Measurements from ENCODE around the gene RUVBL1.

Gene RUVBL1

GRCh38 chr3:128062033-128062745, 61.4 kb downstream of the RUVBL1 start:
- H3K4me3 ChIP-seq (ENCODE audit: low read depth in 1 of 2, low read length in 2 of 2) = no peak overlapping the region
- H3K36me3 ChIP-seq (ENCODE audit: control insufficient read depth in 1 of 2, insufficient read depth in 2 of 2, low read length in 2 of 2) = peaks cover 72 to 76% of the 10 kb centered on the region in 2 donors
- no peaks in the 10 kb centered on the region for H3K27me3 ChIP-seq (ENCODE audit: low read depth, low read length)
- H3K4me1 ChIP-seq (ENCODE audit: control insufficient read depth in 1 of 2, insufficient read depth in 2 of 2, low read length in 2 of 2) = no peaks in the 10 kb centered on the region
- no peak overlapping the region for H3K27ac ChIP-seq (ENCODE audit: low read length)
- no peaks in the 10 kb centered on the region for H3K9me3 ChIP-seq (ENCODE audit: control insufficient read depth in 1 of 2, low read length in 2 of 2)

DNA sequence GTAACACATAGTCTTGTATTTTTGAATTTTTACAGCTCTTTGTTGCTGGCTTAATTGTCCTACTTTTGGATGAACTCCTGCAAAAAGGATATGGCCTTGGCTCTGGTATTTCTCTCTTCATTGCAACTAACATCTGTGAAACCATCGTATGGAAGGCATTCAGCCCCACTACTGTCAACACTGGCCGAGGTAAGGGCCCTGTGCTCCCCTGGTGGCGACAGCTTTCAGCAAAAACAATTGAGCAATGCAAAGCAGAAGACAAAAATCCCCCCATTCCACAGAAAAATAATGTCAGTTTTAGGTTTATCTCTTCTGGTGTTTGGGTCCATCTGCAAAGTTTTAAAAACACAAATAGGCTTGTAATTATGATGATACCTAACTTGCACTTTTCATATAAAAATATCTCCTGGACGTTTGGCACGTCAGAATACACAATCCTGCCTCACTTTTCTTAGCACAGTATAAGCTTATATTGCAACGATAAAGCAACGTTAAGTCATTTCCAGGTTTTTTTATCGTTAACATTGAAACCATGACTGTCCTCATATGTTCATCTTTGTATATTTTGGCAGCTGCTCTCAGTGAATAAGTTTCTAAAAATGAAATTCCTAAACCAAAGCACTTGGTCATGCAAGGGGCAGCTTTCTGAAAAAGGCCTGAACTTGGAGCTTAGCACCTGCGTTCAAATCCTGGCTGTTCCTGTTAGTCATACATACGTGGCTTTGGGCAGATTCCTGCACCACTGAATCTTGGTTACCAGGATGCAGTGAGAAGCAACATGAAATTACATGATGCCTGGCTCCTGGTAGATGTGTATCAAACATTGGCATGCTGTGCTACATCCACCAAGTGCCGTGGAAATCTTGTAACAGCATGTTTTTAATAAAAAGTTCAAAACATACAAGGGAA, 62.9 kb downstream of the RUVBL1 start:
- Histone ChIP-seq H3K9me3 (ENCODE audit: control insufficient read depth in 1 of 2, low read length in 2 of 2) (no peaks in the 10 kb centered on the region), H3K4me3 (ENCODE audit: low read depth in 1 of 2, low read length in 2 of 2) (no peak overlapping the region), H3K36me3 (ENCODE audit: control insufficient read depth in 1 of 2, insufficient read depth in 2 of 2, low read length in 2 of 2) (peaks cover 71 to 72% of the 10 kb centered on the region in 2 donors), H3K27me3 (ENCODE audit: low read depth, low read length) (no peaks in the 10 kb centered on the region), H3K4me1 (ENCODE audit: control insufficient read depth in 1 of 2, insufficient read depth in 2 of 2, low read length in 2 of 2) (no peaks in the 10 kb centered on the region), H3K27ac (ENCODE audit: low read length) (no peak overlapping the region)

GRCh38 chr3:128056258-128056657, 67.4 kb downstream of the RUVBL1 start:
- no peaks in the 10 kb centered on the region for H3K9me3 ChIP-seq (ENCODE audit: control insufficient read depth in 1 of 2, low read length in 2 of 2)
- H3K36me3 ChIP-seq (ENCODE audit: control insufficient read depth in 1 of 2, insufficient read depth in 2 of 2, low read length in 2 of 2) = peaks cover 47 to 55% of the 10 kb centered on the region in 2 donors
- H3K27ac ChIP-seq (ENCODE audit: low read length) = no peak overlapping the region
- no peaks in the 10 kb centered on the region for H3K27me3 ChIP-seq (ENCODE audit: low read depth, low read length)
- no peak overlapping the region for H3K4me3 ChIP-seq (ENCODE audit: low read depth in 1 of 2, low read length in 2 of 2)
- peaks cover 20 to 26% of the 10 kb centered on the region in 2 donors for H3K4me1 ChIP-seq (ENCODE audit: control insufficient read depth in 1 of 2, insufficient read depth in 2 of 2, low read length in 2 of 2)

GRCh38 chr3:128054367-128054766, 69.2 kb downstream of the RUVBL1 start:
- peaks cover 24 to 29% of the 10 kb centered on the region in 2 donors for H3K4me1 ChIP-seq (ENCODE audit: control insufficient read depth in 1 of 2, insufficient read depth in 2 of 2, low read length in 2 of 2)
- no peaks in the 10 kb centered on the region for H3K27me3 ChIP-seq (ENCODE audit: low read depth, low read length)
- H3K27ac ChIP-seq (ENCODE audit: low read length) = no peak overlapping the region
- H3K36me3 ChIP-seq (ENCODE audit: control insufficient read depth in 1 of 2, insufficient read depth in 2 of 2, low read length in 2 of 2) = peaks cover 28 to 36% of the 10 kb centered on the region in 2 donors
- H3K9me3 ChIP-seq (ENCODE audit: control insufficient read depth in 1 of 2, low read length in 2 of 2) = no peaks in the 10 kb centered on the region
- H3K4me3 ChIP-seq (ENCODE audit: low read depth in 1 of 2, low read length in 2 of 2) = peak overlapping the region; percentile 7 to 100

DNA sequence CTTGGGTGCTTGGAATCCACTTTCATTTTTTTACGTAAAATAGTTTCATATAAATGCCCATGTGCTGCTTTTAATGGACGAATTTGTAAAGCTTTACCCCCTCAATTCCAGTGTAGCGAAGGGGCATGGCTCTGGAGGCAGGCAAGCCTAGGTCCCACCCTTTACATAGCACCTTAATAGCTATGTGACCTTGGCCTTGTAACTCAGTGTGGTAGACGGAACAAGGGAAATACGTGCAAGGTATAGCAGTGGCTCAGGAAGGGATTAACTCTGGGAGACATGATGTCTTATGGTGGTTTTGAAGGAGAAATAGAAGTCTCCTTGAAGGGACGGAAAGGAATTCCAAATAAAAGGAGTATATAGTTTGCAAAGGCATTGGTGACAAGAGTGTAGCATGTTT, 70.0 kb downstream of the RUVBL1 start:
- Histone ChIP-seq H3K4me3 (ENCODE audit: low read depth in 1 of 2, low read length in 2 of 2) (peak overlapping the region; percentile 96 to 100), H3K27ac (ENCODE audit: low read length) (peak overlapping the region; percentile 97), H3K36me3 (ENCODE audit: control insufficient read depth in 1 of 2, insufficient read depth in 2 of 2, low read length in 2 of 2) (peaks cover 24 to 33% of the 10 kb centered on the region in 2 donors), H3K27me3 (ENCODE audit: low read depth, low read length) (no peaks in the 10 kb centered on the region), H3K4me1 (ENCODE audit: control insufficient read depth in 1 of 2, insufficient read depth in 2 of 2, low read length in 2 of 2) (peaks cover 24 to 29% of the 10 kb centered on the region in 2 donors), H3K9me3 (ENCODE audit: control insufficient read depth in 1 of 2, low read length in 2 of 2) (no peaks in the 10 kb centered on the region)

- Histone ChIP-seq H3K4me3 (ENCODE audit: low read depth in 1 of 2, low read length in 2 of 2) (peak overlapping the region; percentile 96 to 100), H3K36me3 (ENCODE audit: control insufficient read depth in 1 of 2, insufficient read depth in 2 of 2, low read length in 2 of 2) (peaks cover 21 to 33% of the 10 kb centered on the region in 2 donors), H3K9me3 (ENCODE audit: control insufficient read depth in 1 of 2, low read length in 2 of 2) (no peaks in the 10 kb centered on the region), H3K4me1 (ENCODE audit: control insufficient read depth in 1 of 2, insufficient read depth in 2 of 2, low read length in 2 of 2) (peaks cover 24 to 29% of the 10 kb centered on the region in 2 donors), H3K27ac (ENCODE audit: low read length) (peak overlapping the region; percentile 97), H3K27me3 (ENCODE audit: low read depth, low read length) (no peaks in the 10 kb centered on the region)
Observed at GRCh38 chr3:128052595-128053351, 70.8 kb downstream of the RUVBL1 start.

DNA sequence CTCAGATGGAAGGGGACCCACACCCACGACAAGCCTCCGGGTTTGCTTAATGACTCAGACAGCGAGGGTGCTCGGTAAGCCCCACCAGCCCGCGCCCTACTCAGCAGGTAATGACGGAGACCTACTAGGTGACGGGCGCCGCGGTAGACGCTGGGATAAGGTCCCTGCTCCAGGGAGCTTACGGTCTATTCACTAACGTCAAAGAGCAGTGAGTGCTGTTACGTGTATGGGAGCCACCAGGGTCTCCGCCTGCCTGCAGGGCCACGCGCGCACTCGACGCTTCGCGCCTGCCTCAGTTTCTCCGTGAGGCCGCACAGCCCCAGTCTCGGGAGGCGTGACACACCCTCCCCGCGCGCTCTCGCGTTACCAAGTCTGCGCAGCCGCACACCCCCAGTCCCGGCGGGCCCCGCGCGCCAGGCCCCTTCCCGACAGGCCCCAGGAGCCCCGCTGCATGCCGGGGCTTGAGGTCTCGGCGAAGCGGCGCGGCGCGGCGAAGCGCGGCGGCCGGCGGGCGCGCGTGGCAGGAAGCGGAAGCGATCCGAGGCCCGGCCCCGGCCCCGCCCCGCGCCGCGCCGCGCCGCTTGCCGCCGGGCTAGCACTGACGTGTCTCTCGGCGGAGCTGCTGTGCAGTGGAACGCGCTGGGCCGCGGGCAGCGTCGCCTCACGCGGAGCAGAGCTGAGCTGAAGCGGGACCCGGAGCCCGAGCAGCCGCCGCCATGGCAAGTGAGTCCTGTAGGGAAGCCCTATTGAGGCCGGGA, 71.6 kb downstream of the RUVBL1 start, which contains the start of gene SEC61A1:
Gene SEC61A1, plus strand, starts transcription at position 601 of the 758 bp plus-strand sequence. Its CDS starts 116 bp downstream, at position 717.
- Histone ChIP-seq H3K4me1 (ENCODE audit: control insufficient read depth in 1 of 2, insufficient read depth in 2 of 2, low read length in 2 of 2) (peaks cover 24 to 29% of the 10 kb centered on the region in 2 donors), H3K4me3 (ENCODE audit: low read depth in 1 of 2, low read length in 2 of 2) (peak within 1 kb of the TSS; percentile 96 to 100), H3K27ac (ENCODE audit: low read length) (peak within 1 kb of the TSS; percentile 97), H3K27me3 (ENCODE audit: low read depth, low read length) (no peaks in the 10 kb centered on the region), H3K9me3 (ENCODE audit: control insufficient read depth in 1 of 2, low read length in 2 of 2) (no peaks in the 10 kb centered on the region), H3K36me3 (ENCODE audit: control insufficient read depth in 1 of 2, insufficient read depth in 2 of 2, low read length in 2 of 2) (peaks cover 17 to 29% of the 10 kb centered on the region in 2 donors)

GRCh38 chr3:128051459-128051836, 72.2 kb downstream of the RUVBL1 start:
- H3K9me3 ChIP-seq (ENCODE audit: control insufficient read depth in 1 of 2, low read length in 2 of 2) = no peaks in the 10 kb centered on the region
- H3K36me3 ChIP-seq (ENCODE audit: control insufficient read depth in 1 of 2, insufficient read depth in 2 of 2, low read length in 2 of 2) = peaks cover 15 to 28% of the 10 kb centered on the region in 2 donors
- H3K27me3 ChIP-seq (ENCODE audit: low read depth, low read length) = no peaks in the 10 kb centered on the region
- peak overlapping the region; percentile 86 to 96 for H3K4me3 ChIP-seq (ENCODE audit: low read depth in 1 of 2, low read length in 2 of 2)
- H3K4me1 ChIP-seq (ENCODE audit: control insufficient read depth in 1 of 2, insufficient read depth in 2 of 2, low read length in 2 of 2) = peaks cover 24 to 29% of the 10 kb centered on the region in 2 donors
- H3K27ac ChIP-seq (ENCODE audit: low read length) = peak overlapping the region; percentile 68

- H3K9me3 ChIP-seq (ENCODE audit: control insufficient read depth in 1 of 2, low read length in 2 of 2) = no peaks in the 10 kb centered on the region
- no peak overlapping the region for H3K27ac ChIP-seq (ENCODE audit: low read length)
- H3K36me3 ChIP-seq (ENCODE audit: control insufficient read depth in 1 of 2, insufficient read depth in 2 of 2, low read length in 2 of 2) = peaks cover 10 to 20% of the 10 kb centered on the region in 2 donors
- H3K4me1 ChIP-seq (ENCODE audit: control insufficient read depth in 1 of 2, insufficient read depth in 2 of 2, low read length in 2 of 2) = peaks cover 24 to 29% of the 10 kb centered on the region in 2 donors
- no peak overlapping the region for H3K4me3 ChIP-seq (ENCODE audit: low read depth in 1 of 2, low read length in 2 of 2)
- no peaks in the 10 kb centered on the region for H3K27me3 ChIP-seq (ENCODE audit: low read depth, low read length)
Observed at GRCh38 chr3:128050597-128050996, 73.0 kb downstream of the RUVBL1 start.

DNA sequence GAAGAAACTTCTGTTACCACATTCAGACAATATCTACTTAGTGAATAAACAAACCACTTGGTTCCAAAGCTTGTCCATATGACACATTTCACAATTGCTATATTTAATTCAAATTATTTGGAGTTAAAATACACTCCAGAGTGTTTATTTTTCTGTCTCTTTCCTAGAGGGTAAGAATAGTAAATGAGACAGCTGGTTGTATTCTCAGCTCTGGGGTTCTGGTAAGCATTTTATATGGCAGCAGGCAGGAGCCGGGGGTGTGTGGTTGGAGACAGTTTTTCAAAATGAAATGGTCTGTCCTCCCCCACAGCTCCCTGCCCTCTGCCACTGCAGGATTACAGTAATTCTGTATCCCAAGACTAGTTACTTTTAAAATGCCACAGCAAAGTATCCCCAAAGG, 82.3 kb downstream of the RUVBL1 start:
- no peaks in the 10 kb centered on the region for H3K9me3 ChIP-seq (ENCODE audit: control insufficient read depth in 1 of 2, low read length in 2 of 2)
- H3K4me3 ChIP-seq (ENCODE audit: low read depth in 1 of 2, low read length in 2 of 2) = no peak overlapping the region
- H3K27me3 ChIP-seq (ENCODE audit: low read depth, low read length) = peaks cover 3% of the 10 kb centered on the region
- no peaks in the 10 kb centered on the region for H3K36me3 ChIP-seq (ENCODE audit: control insufficient read depth in 1 of 2, insufficient read depth in 2 of 2, low read length in 2 of 2)
- H3K27ac ChIP-seq (ENCODE audit: low read length) = no peak overlapping the region
- no peaks in the 10 kb centered on the region for H3K4me1 ChIP-seq (ENCODE audit: control insufficient read depth in 1 of 2, insufficient read depth in 2 of 2, low read length in 2 of 2)

Data from muscle layer of duodenum (tissue), 2 donors.